ENCODE results near the gene NELFE. TPM values are rescaled to one million over a fixed set of nuclear protein-coding genes. Genes with fewer than 3 reads are reported as not detected.
"Not testable (repeated sequence)": the region's sequence is repeated elsewhere in the genome, so short reads cannot be mapped to it uniquely, and the experiment has no call there.

Gene NELFE
- total RNA-seq, 1 donor from 2014 or later: 97.7 TPM

GRCh38 chr6:31935823-31936222 lies 22.9 kb downstream of the NELFE start:
- Mint-ChIP-seq H3K36me3 (ENCODE audit: low read depth) (no peaks in the 10 kb centered on the region), H3K27ac (no peak overlapping the region), H3K9me3 (no peaks in the 10 kb centered on the region), H3K27me3 (ENCODE audit: insufficient read depth) (peaks cover 2% of the 10 kb centered on the region), H3K4me1 (ENCODE audit: low read depth) (no peaks in the 10 kb centered on the region), H3K4me3 (no peak overlapping the region)
- intact Hi-C loops (cut with micrococcal nuclease): no loop called here
- no peak for DNase-seq (ENCODE audit: low spot score)

GRCh38 chr6:31935021-31935420 lies 23.8 kb downstream of the NELFE start:
- no peak overlapping the region for H3K27ac Mint-ChIP-seq
- H3K4me3 Mint-ChIP-seq: no peak overlapping the region
- no peaks in the 10 kb centered on the region for H3K36me3 Mint-ChIP-seq (ENCODE audit: low read depth)
- intact Hi-C loops (cut with micrococcal nuclease): no loop called here
- H3K27me3 Mint-ChIP-seq (ENCODE audit: insufficient read depth): peaks cover 2% of the 10 kb centered on the region
- no peaks in the 10 kb centered on the region for H3K4me1 Mint-ChIP-seq (ENCODE audit: low read depth)
- DNase-seq (ENCODE audit: low spot score): no peak
- no peaks in the 10 kb centered on the region for H3K9me3 Mint-ChIP-seq

DNA sequence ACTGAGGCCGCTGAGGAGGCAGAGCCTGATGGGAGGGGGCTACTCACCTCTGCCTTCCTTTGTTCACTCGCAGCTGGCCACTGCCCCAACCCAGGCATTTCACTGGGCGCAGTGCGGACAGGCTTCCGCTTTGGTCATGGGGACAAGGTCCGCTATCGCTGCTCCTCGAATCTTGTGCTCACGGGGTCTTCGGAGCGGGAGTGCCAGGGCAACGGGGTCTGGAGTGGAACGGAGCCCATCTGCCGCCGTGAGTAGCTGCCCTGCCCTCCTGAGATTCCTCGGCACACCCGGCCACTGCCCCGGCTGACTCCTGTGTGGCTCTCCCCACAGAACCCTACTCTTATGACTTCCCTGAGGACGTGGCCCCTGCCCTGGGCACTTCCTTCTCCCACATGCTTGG lies 25.2 kb downstream of the NELFE start:
- no peaks in the 10 kb centered on the region for H3K27me3 Mint-ChIP-seq (ENCODE audit: insufficient read depth)
- no peak overlapping the region for H3K4me3 Mint-ChIP-seq
- DNase-seq (ENCODE audit: low spot score): no peak
- intact Hi-C loops (cut with micrococcal nuclease): no loop called here
- H3K36me3 Mint-ChIP-seq (ENCODE audit: low read depth): no peaks in the 10 kb centered on the region
- H3K27ac Mint-ChIP-seq: no peak overlapping the region
- H3K4me1 Mint-ChIP-seq (ENCODE audit: low read depth): no peaks in the 10 kb centered on the region
- H3K9me3 Mint-ChIP-seq: no peaks in the 10 kb centered on the region

- H3K36me3 Mint-ChIP-seq (ENCODE audit: low read depth): not testable (repeated sequence)
Measured at GRCh38 chr6:31932137-31932536, 26.6 kb downstream of the NELFE start.

GRCh38 chr6:31930962-31931361 lies 27.8 kb downstream of the NELFE start:
- Mint-ChIP-seq H3K4me1 (ENCODE audit: low read depth) (no peaks in the 10 kb centered on the region), H3K27me3 (ENCODE audit: insufficient read depth) (peaks cover 7% of the 10 kb centered on the region), H3K9me3 (no peaks in the 10 kb centered on the region), H3K36me3 (ENCODE audit: low read depth) (no peaks in the 10 kb centered on the region), H3K27ac (no peak overlapping the region), H3K4me3 (no peak overlapping the region)
- intact Hi-C loops (cut with micrococcal nuclease): no loop called here
- DNase-seq (ENCODE audit: low spot score): no peak

More at GRCh38 chr6:31932137-31932536, 26.6 kb downstream of the NELFE start:
- H3K4me3 Mint-ChIP-seq; H3K27me3 Mint-ChIP-seq (ENCODE audit: insufficient read depth); DNase-seq (ENCODE audit: low spot score); H3K4me1 Mint-ChIP-seq (ENCODE audit: low read depth); H3K27ac Mint-ChIP-seq; H3K9me3 Mint-ChIP-seq; intact Hi-C loops (cut with micrococcal nuclease): not testable (repeated sequence)

- no peaks in the 10 kb centered on the region for H3K9me3 Mint-ChIP-seq
- no peak overlapping the region for H3K27ac Mint-ChIP-seq
- peaks cover 7% of the 10 kb centered on the region for H3K27me3 Mint-ChIP-seq (ENCODE audit: insufficient read depth)
- no peak overlapping the region for H3K4me3 Mint-ChIP-seq
- no peaks in the 10 kb centered on the region for H3K36me3 Mint-ChIP-seq (ENCODE audit: low read depth)
- H3K4me1 Mint-ChIP-seq (ENCODE audit: low read depth): no peaks in the 10 kb centered on the region
- intact Hi-C loops (cut with micrococcal nuclease): no loop called here
- DNase-seq (ENCODE audit: low spot score): no peak
Measured at GRCh38 chr6:31928672-31928939, 30.2 kb downstream of the NELFE start.

- Mint-ChIP-seq H3K4me3 (no peak overlapping the region), H3K27ac (no peak overlapping the region), H3K36me3 (ENCODE audit: low read depth) (no peaks in the 10 kb centered on the region), H3K4me1 (ENCODE audit: low read depth) (no peaks in the 10 kb centered on the region), H3K9me3 (no peaks in the 10 kb centered on the region), H3K27me3 (ENCODE audit: insufficient read depth) (peaks cover 7% of the 10 kb centered on the region)
- intact Hi-C loops (cut with micrococcal nuclease): no loop called here
- no peak for DNase-seq (ENCODE audit: low spot score)
Measured at GRCh38 chr6:31927863-31928671, 30.7 kb downstream of the NELFE start.

DNA sequence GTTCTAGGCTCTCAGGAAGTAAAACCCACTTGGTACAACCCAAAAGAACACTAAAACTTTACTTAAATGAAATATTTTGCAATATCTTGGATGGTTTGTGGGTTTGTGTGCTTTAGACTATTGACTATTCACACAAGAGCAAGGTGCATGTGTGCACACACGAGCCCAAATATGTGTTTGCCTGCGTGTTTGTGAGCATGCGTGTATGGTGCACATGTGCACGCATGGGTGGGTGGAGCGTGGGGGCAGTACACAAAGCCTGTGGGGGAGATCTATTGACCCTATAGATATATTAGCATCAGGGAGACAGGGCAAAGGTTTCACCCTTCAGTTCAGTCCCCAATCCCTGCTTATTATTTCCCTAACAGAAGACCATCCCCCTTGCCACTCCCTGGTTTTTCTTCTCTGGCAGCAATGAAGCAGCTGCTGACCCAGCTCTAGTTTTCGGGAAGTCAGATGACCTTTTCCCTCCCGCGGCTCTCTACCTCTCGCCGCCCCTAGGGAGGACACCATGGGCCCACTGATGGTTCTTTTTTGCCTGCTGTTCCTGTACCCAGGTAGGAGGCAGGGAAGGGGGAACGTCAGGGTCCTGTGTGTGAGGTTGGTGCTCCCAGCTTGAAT lies 31.4 kb downstream of the NELFE start, which contains the start of gene C2:
C2 (plus strand) TSS at position 476 of the 621 bp plus-strand sequence; CDS start at position 512, 36 bp downstream.
- Mint-ChIP-seq H3K27me3 (ENCODE audit: insufficient read depth) (peaks cover 7% of the 10 kb centered on the region), H3K27ac (no peak within 1 kb of the TSS), H3K4me1 (ENCODE audit: low read depth) (no peaks in the 10 kb centered on the region), H3K36me3 (ENCODE audit: low read depth) (no peaks in the 10 kb centered on the region), H3K4me3 (no peak within 1 kb of the TSS), H3K9me3 (no peaks in the 10 kb centered on the region)
- DNase-seq (ENCODE audit: low spot score): no peak
- intact Hi-C loops (cut with micrococcal nuclease): no loop called here

- intact Hi-C loops (cut with micrococcal nuclease): no loop called here
- H3K27ac Mint-ChIP-seq: no peak overlapping the region
- H3K4me1 Mint-ChIP-seq (ENCODE audit: low read depth): no peaks in the 10 kb centered on the region
- no peaks in the 10 kb centered on the region for H3K9me3 Mint-ChIP-seq
- peaks cover 7% of the 10 kb centered on the region for H3K27me3 Mint-ChIP-seq (ENCODE audit: insufficient read depth)
- no peak for DNase-seq (ENCODE audit: low spot score)
- no peaks in the 10 kb centered on the region for H3K36me3 Mint-ChIP-seq (ENCODE audit: low read depth)
- H3K4me3 Mint-ChIP-seq: no peak overlapping the region
Measured at GRCh38 chr6:31922942-31923341, 35.8 kb downstream of the NELFE start.

- Mint-ChIP-seq H3K36me3 (ENCODE audit: low read depth) (no peaks in the 10 kb centered on the region), H3K9me3 (no peaks in the 10 kb centered on the region), H3K4me3 (no peak overlapping the region), H3K4me1 (ENCODE audit: low read depth) (no peaks in the 10 kb centered on the region), H3K27me3 (ENCODE audit: insufficient read depth) (no peaks in the 10 kb centered on the region), H3K27ac (no peak overlapping the region)
- DNase-seq (ENCODE audit: low spot score): no peak
- intact Hi-C loops (cut with micrococcal nuclease): no loop called here
Measured at GRCh38 chr6:31920811-31921210, 38.0 kb downstream of the NELFE start.

DNA sequence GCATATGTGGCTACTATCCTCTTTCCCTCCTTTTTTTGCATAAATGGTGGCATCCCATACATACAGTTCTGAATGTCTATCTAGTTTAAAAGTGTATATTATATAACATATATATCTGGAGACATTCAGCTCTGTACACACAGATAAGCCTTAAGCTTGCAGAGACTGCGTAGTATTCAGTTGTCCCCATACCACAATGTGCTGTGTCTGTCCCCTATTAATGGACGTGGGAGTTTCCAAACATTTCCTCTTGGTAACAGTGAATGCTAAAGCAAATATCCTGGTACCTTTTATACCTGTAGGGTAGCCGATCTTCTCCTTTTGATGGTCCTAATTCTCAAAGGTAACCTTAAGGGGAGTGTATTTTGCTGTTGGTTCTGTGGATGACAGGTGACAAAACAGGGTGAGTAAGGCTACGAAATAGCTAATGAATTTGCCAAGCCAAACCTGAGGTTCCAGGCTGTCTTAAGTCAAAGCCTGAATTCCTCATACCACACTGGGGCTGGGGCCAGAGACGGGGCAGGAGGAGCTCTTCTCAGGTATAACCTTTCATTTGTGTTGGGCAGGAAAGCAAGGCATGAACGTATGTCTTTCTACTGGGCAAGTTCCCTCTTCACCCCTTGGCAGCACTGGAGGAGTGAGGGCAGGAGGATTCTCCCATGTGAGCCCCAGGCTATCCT lies 39.0 kb downstream of the NELFE start:
- Mint-ChIP-seq H3K36me3 (ENCODE audit: low read depth) (no peaks in the 10 kb centered on the region), H3K9me3 (no peaks in the 10 kb centered on the region), H3K27me3 (ENCODE audit: insufficient read depth) (no peaks in the 10 kb centered on the region), H3K4me1 (ENCODE audit: low read depth) (no peaks in the 10 kb centered on the region), H3K27ac (no peak overlapping the region), H3K4me3 (no peak overlapping the region)
- DNase-seq (ENCODE audit: low spot score): no peak
- intact Hi-C loops (cut with micrococcal nuclease): no loop called here

- no peaks in the 10 kb centered on the region for H3K9me3 Mint-ChIP-seq
- H3K4me1 Mint-ChIP-seq (ENCODE audit: low read depth): no peaks in the 10 kb centered on the region
- H3K27ac Mint-ChIP-seq: no peak overlapping the region
- no peaks in the 10 kb centered on the region for H3K27me3 Mint-ChIP-seq (ENCODE audit: insufficient read depth)
- no peak for DNase-seq (ENCODE audit: low spot score)
- no peak overlapping the region for H3K4me3 Mint-ChIP-seq
- intact Hi-C loops (cut with micrococcal nuclease): no loop called here
- H3K36me3 Mint-ChIP-seq (ENCODE audit: low read depth): no peaks in the 10 kb centered on the region
Measured at GRCh38 chr6:31918069-31918720, 40.6 kb downstream of the NELFE start.

GRCh38 chr6:31915756-31916155 lies 43.0 kb downstream of the NELFE start:
- Mint-ChIP-seq H3K9me3 (no peaks in the 10 kb centered on the region), H3K4me1 (ENCODE audit: low read depth) (no peaks in the 10 kb centered on the region), H3K36me3 (ENCODE audit: low read depth) (no peaks in the 10 kb centered on the region), H3K27ac (no peak overlapping the region), H3K27me3 (ENCODE audit: insufficient read depth) (no peaks in the 10 kb centered on the region), H3K4me3 (no peak overlapping the region)
- intact Hi-C loops (cut with micrococcal nuclease): no loop called here
- DNase-seq (ENCODE audit: low spot score): no peak
